GM18907 (cell line): ENCODE results near the gene GOLGA6D.
"Not testable (repeated sequence)": the region's sequence is repeated elsewhere in the genome, so short reads cannot be mapped to it uniquely, and the experiment has no call there.

ENCODE experiments used
- ATAC-seq: cut with Tn5 transposase; IDR thresholded peaks from one replicate; pipeline ENCODE4 v1.9.1; 2021; ENCODE audit warnings: mild to moderate bottlenecking, moderate library complexity; ENCODE audit not compliant: unreplicated experiment

The GOLGA6D gene

DNA sequence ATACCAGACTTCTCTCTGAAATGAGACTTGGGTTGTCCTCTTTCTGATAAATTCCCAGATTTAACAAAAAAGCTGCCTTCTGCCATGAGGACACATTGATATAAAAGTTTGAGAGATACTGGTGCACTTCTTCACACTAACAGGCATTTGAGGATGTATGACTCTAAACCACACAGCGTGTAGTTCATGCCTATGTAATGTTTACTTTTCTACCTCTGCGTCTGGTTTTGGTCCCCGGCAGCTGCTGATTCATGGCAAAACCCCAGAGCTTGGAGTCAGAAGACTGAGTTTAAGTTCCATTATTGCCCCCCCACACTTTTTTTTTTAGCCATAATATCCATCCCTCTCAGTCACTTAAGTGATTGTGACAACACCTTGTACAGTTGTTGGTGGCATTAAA is 1.5 kb downstream of the GOLGA6D start:
- ATAC-seq, result not testable (repeated sequence)

DNA sequence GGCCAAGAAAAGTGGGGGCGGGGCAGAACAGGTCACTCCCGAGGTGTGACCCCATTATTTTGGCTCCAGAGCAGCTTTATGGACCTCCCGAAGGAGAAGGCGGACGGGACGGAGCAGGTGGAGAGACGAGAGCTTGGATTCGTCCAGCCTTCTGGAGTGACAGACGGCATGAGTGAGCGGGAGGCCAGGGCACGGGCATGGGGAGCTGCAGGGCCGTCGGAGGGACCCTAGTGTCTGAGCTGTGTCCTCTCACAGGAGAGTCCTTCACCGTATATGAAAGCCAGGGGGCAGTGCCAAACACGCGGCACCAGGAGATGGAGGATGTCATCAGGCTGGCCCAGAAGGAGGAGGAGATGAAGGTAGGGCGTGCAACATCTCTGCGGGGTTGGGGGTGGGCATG is 11.0 kb downstream of the GOLGA6D start:
- not testable (repeated sequence) for ATAC-seq

DNA sequence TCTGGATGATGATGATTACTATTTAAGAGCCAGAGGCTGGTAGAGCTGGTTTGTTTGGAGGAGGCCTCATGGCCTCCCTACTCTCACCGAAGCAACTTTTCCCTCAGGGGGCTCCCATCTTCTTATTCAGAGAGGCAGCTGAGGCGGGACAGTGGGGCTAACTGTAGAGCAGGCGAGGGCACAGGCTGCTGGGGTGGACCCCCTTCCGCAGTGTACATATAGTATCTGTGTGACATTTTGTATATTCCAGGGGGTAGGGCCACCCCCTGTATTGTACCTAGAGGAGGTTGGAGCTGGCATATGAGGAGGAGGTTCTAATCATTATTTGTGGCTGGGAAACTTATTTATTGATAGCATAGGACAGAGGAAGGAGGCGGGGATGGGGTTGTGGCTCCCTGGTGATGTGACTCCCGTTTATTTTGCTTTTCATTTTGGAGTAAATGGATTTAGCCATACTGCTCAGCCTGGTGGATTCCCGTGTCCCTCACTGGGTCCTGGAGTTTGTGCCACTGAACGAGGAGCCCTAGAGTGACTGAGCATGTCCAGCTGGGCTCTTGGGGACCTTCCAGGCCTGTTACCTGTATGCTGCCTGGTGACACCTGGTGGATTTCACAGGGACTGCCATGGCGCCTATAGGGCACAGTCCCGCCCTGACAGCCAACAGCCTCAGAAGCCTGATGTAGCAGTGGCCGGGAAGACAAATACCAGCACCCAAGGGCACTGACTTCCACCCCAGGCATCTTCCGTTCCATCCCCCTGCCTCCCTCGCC is 16.1 kb downstream of the GOLGA6D start:
- ATAC-seq, result not testable (repeated sequence)

DNA sequence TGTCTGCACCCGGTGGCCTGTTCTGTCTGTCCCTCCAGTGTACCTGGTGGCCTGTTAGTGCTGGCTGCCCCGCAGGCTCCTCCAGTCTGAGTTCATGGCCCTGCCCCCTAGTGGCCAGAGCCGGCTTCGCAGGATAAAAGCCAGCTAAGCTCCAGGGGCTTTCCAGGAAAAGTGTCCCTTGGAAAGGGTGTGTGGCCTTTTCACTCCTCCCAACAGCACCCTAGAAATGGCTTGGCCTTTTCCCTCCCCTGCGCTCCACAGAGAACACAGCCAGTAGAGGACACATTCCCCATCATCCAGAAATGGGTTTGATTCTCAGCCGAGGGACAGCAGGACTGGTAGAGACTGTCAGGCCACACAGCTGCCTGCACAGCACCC is 16.7 kb downstream of the GOLGA6D start:
- not testable (repeated sequence) for ATAC-seq

DNA sequence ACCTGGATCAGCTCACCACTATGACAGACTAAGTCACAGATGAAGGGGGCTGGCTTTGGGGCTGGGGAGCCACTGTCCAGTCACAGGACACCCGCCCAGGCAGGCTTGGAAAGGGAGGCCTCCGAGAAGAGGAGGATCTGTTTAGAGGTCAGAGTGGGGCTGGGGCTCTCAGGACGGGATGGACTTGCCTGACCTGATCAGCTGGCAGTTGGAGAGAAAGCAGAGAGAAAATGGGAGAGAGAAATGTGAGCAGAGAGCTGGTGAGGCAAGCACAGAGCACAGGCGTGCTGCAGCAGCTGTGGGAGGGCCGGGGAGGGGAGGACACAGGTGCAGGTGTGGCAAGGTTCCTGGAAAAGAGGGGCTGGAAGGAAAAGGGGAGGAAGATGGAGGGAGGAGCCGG is 17.4 kb downstream of the GOLGA6D start:
- ATAC-seq, result not testable (repeated sequence)

DNA sequence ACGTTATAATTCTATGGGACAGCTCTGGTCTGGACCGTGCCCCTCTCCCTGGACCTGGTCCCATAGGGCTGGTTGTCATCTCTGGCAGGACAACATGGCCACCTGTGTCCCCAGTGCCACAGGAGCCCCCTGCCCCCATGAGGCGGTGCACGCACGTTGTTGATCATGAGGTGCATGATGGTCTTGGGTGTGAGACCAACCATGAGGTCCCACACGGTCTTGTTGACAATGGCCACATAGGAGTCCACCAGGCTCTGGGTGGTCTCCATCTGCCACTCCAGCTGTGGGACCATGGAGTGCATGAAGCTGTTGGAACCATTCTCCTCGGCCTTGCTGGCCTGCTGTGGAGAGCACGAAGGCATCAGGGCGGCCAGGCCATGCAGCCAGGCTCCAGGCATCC is 19.7 kb downstream of the GOLGA6D start:
- ATAC-seq, result no peak

DNA sequence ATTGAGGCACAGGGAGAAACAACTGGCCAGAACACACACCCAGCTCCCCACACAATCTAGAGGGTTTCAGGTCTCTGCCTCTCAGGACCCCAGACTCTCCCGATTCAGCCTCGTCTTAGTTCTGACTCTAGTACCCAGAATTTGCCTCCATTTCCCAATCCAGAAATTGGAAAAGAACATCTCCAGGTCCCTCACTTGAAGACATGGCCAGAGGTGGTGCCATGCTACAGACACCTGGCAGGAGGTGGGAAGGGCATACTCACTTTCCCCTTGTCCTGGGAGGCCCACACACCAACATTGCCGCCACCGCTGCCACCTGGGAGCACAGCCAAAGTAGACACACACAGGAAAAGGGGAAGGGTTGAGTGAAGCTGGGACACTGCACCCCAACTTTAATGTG is 20.1 kb downstream of the GOLGA6D start:
- not testable (repeated sequence) for ATAC-seq

DNA sequence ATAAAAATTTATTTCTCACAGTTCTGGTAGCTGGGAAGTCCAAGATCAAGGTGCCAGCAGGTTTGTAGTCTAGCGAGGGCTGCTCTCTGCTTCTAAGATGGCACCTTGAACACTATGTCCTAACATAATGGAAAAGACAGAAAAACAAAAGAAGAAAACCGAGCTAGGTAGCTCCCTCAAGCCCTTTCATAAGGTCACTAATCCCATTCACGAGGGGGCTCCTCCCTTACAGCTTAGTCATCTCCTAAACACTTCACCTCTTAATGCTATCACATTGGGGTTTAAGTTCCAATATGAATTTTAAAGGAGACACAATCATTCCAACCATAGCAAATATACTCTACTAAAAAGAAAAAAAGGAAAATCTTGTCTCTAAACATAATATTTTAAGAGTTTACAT is 23.6 kb downstream of the GOLGA6D start:
- ATAC-seq, result no peak

DNA sequence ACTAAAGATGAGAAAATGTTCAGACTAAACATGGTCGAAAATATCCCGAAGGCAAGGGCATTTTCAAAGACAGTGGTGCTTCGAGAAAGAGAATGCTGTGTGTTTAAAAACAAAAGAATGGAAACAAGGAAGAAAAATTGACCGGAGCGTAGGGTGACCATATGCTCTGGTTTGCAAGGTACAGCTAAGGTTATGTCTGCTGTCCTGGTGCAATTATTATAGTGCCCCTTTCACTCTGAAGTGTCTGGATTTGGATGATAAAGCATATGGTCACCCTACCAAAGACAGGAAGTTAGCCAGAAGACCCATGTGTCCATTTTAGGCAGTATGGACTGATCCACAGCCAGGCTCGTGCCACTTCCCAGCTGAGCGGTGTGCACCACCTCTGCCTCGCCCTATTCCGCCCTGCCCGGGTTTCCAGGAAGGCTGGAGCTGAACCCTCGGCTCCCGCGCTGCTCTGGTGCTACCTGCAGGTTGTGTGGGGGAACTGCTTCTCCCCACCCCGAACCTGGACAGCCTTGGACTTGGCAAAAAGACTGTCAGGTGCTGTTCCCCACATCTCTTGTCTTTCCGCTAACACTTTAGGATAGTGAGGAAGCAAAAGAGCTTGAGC is 25.2 kb downstream of the GOLGA6D start:
- ATAC-seq, result no peak

DNA sequence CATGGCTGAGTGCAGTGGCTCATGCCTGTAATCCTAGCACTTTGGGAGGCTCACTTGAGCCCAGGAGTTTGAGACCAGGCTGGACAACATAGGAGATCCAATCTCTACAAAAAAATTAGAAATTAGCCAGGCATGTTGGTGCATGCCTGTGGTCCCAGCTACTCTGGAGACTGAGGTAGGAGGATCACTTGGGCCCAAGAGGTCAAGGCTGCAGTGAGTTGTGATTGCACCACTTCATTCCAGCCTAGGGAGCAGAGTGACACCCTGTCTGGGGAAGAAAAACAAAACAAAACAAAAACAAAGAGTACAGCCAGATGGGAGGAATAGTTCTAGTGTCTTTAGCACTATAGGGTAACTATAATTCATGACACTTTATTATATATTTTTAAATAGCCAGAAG is 27.1 kb downstream of the GOLGA6D start:
- ATAC-seq, result no peak

DNA sequence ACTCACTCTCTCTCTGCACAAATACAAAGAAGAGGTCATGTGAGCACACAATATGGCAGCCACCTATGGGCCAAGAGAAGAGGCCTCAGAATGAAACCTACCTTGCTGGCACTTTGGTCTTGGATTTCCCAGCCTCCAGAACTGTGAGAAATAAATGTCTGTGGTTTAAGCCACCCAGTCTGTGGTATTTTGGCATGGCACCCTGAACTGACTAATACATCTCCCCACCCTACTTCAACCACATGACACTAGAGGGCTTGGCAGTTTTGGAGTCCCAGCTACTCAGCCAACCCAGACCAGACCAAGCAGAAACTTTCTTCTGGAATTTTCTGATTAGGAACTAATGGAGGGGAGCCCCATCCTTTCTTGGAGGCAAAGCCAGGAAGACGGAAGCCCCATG is 29.9 kb downstream of the GOLGA6D start:
- not testable (repeated sequence) for ATAC-seq

DNA sequence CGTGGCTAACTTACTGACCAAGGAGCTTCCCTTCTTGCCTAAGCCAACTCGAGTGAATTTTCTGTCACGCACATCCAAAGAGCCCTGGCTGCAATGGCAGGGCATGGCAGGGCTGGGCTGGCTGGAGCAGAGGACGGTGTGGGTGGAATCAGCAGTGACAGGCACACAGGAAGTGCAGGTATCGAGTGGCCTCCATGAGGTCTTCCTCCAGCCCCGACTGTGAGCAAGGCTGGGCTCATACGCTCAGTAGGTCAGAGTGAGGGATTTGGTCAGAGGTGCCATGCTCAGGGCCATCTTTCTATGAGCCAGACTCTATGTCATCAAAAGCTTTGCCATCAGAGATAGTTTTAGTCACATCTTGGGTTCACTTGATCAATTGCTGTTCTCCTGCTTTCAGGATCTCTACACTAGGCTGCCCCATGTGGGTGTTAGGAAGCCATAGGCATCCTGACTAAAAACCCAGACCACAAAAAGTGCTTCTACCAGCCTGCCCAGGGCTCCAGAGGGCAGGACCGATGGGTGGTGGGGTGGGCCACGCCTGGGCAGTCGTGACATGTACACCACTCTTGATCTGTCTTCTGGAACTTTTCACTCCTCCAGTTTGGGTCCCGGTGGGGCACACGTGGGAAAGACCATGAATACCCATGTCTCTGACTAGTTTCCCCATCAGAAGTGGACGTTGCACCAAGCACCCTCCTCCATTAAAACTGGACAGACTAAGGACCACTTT is 30.6 kb downstream of the GOLGA6D start:
- no peak for ATAC-seq

DNA sequence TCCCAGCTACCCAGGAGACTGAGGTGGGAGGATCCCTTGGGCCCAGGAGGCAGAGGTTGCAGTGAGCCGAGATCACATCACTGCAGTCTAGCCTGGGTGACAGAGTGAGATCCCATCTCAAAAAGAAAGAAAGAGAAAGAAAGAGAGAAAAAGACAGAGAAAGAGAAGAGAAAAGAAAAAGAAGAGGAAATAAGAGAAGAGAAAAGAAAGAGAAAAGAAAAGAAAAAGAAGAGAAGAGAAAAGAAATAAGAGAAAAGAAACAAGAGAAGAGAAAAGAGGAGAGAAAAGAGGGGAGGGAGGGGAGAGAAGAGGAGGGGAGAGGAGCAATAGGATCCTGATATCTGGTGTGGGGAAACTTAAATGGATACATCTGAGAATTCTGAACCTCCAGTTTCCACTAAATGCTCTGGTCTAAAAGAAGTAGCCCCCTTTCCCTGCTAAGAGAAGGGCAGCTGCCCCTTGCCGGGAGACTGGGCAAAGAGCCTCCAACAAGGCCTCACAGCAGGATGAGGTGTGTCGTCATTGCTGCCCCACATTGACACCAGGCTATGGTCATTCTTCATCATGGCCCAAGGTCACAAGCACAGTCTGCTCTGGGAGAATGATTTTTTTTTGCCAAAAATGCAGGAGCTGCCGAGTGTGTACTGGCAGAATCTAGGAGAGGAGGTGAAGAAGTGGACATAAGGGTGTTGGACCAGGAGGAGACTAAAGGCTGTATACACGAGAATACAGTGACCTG is 32.1 kb downstream of the GOLGA6D start:
- no peak for ATAC-seq

DNA sequence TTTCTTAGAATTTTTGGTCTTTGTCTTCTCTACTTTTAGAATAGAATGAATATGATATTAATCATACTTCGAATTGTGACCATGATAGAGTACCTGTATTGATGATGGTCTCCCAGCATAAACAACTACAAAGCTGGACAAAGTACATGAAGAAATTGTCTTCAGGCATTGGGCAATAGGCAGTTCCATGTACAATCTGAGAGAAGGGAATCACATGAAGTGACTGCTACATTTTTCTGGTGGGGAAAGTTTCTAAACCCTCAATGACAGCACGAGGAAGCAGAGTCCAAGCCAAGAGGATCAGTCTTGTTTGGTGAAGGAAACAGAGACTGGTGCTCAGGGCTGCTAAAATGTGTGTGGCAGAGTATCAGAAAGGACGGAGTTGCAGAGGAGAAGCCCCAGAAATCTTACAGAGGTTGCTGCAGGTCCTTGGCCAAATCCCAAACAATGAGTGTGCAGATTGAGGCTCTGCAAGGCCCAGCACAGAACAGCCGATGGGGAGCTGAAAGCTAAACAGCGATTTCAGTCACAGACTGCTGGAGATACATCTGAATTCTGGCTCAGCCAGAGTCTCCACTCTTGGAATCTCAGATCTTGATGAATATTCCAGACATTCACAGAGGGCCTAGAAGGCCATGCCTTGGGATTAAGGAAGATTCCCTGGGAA is 36.7 kb downstream of the GOLGA6D start:
- not testable (repeated sequence) for ATAC-seq

DNA sequence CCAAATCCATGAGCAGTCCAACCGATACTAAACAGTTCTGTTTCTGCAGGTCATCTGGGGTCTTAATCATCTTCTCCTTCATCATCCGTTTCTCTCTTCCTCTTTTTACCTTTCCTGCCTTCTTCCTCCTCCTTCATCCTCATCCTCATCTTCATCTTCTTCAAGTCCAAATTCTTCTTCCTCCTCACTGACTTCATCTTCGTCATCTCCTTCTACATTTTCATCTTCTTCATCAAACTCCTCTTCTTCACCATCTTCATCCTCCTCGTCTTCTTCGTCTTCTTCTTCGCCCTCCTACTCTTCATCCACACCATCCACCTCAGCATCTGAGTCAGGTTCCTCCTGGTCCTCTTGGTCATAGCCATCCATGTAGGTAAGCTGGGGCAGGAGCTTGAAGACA is 39.1 kb downstream of the GOLGA6D start:
- no peak for ATAC-seq

DNA sequence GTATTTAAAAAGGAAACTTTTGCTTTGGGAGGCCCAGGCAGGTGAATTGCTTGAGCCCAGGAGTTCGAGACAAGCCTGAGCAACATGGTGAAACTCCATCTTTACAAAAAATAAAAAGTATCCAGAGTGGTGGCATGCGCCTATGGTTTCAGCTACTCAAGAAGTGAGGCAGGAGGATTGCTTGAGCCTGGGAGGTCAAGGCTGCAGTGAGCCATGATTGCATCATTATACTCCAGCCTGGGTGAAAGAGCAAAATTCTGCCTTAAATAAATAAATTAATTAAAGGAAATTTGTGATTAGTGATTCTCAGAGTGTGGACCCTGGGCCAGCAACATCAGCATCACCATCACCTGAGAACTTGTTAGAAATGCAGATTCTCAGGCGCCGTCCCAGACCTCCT is 43.3 kb downstream of the GOLGA6D start:
- ATAC-seq, result no peak

DNA sequence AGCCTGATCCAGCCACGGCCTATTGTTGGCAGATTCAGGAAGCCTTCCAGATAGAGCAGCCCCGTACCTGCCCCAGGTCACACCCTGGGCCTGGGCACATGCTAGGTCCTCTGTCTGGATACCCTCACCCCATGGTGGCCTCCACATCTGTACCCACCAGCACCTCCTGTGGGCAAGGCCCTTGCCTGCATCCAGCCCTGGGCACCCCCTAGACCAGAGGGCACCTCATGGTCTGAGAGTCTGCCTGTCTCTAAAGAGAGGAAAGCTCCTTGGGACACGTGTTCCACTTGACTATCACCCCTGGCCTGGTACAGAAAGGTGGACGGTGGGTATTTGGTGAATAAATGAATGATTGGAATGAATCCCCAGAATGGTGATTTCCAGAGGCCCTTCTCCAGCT is 44.4 kb downstream of the GOLGA6D start:
- no peak for ATAC-seq

DNA sequence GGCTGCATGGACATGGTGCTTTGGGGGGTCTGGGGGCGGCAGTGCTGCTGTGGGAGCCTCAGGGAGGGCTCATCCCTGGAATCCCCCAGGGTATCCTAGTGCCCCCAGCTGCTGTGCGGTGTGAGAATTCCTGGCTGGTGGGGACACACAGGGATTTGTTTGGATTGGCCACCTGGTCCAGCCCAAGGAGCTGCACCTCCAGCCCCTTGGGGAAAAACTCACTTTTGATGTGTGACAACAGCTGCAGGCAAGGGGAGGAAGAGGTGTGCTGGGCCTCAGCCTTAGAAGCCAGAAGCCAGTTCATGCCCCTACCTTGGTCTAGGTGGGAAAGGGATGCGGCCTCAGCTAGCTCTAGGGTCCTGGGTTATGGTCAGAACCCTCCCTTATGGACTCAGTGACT is 44.9 kb downstream of the GOLGA6D start:
- ATAC-seq, result no peak

DNA sequence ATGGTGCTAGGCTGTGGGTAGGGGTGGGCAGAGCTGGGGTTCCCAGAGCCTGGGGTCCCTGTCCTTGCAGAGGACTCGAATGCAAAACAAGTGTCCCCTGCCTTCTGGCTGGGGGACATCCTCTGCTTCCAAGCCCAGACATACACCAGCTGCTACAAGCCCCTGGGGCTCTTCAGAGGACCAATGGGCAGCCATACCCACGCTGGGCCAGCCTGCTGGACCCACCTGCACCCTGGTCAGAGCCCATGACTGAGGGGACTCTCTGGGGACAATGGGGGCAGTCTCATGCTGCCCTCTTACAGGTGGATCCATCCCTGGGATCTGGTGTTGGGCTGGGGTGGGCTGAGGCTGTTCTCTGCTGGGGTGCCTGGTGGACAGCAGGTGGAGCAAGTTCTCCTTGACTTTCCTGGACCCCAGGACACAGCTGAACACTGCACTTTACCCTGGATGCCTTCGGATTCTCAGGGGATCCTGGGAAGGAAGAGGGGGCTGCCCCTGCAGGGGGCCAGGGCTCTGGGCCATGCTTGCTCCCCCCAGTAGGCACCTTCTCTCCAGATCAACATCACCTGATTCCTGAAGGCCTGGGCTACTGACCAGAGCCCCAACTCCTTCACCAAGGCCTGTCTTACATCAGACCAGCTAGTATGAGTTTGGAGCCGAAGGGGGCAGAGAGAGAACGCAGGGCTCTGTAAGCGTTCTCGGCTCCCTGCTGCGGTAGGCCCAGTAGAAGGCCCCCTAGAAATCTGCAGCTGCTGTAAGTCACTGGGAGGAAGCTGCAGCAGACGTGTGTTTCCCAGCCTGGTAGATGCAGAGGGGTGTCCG is 46.1 kb downstream of the GOLGA6D start:
- ATAC-seq, result no peak

DNA sequence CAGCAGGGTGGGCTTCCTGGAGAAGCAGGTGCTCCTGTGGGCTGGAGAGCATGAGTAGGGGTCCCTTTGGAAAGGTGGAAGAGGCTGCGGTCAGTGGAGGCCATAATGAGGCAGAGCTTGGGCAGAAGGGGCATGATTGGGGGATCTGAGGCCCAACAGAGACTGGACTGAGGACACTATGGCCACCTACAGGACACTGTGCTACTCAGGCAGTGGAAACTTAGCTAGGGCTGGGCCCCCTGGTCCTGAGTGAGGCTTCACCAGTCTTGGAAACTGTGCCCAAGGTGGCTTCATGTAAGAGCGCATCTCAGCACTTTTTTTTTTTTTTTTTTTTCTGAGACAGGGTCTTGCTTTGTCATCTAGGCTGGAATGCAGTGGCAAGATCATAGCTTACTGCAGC is 46.9 kb downstream of the GOLGA6D start:
- ATAC-seq, result no peak
